GM12891 (cell line): ENCODE data around the gene NTNG1.

Experiments
- DNase-seq: peaks from one replicate; pipeline ENCODE4 v3.0.0; 2011; ENCODE audit warnings: low spot score; ENCODE audit not compliant: insufficient read length
- FAIRE-seq: peaks from 2 replicates; lab custom pipeline; 2011; peaks lifted over from hg19 to GRCh38; lab: Jason Lieb, UNC
- PAX5 ChIP-seq: IDR thresholded peaks from 2 replicates; pipeline ENCODE4 v1.6.1; 2011; ENCODE audit warnings: low read length, moderate library complexity, mild to moderate bottlenecking; ENCODE audit not compliant: insufficient read depth, severe bottlenecking
- POLR2A ChIP-seq: IDR thresholded peaks from 2 replicates; pipeline ENCODE4 v1.6.1; 2011; ENCODE audit warnings: low read depth, low read length, control low read depth
- POLR2AphosphoS5 ChIP-seq: IDR thresholded peaks from 2 replicates; pipeline ENCODE4 v1.6.1; 2011; ENCODE audit warnings: low read depth, low read length, control low read depth
- POU2F2 ChIP-seq: IDR thresholded peaks from 2 replicates; pipeline ENCODE4 v1.6.1; 2011; ENCODE audit warnings: low read depth, mild to moderate bottlenecking, control low read depth, low read length, moderate library complexity
- SPI1 ChIP-seq: IDR thresholded peaks from 2 replicates; pipeline ENCODE4 v1.6.1; 2011; ENCODE audit warnings: low read depth, low read length, control low read depth
- TAF1 ChIP-seq: IDR thresholded peaks from 2 replicates; pipeline ENCODE4 v1.6.1; 2011; ENCODE audit warnings: low read depth, low read length, control low read depth

Gene NTNG1

GRCh38 chr1:107116306-107116790 is 24.5 kb upstream of the NTNG1 start:
- DNase-seq (no peak), FAIRE-seq (no peak)
- no peak for TF ChIP-seq TAF1
- no peak for TF ChIP-seq SPI1
- no peak for TF ChIP-seq PAX5
- no peak for TF ChIP-seq POLR2A
- TF ChIP-seq POU2F2: no peak
- TF ChIP-seq POLR2AphosphoS5: no peak

GRCh38 chr1:107122225-107122624 is 18.6 kb upstream of the NTNG1 start:
- DNase-seq (no peak), FAIRE-seq (no peak)
- TF ChIP-seq POLR2AphosphoS5 (no peak), POU2F2 (no peak), SPI1 (no peak), TAF1 (no peak), POLR2A (no peak), PAX5 (no peak)

- TF ChIP-seq PAX5 (no peak), TAF1 (no peak), POLR2A (no peak), POLR2AphosphoS5 (no peak), SPI1 (no peak), POU2F2 (no peak)
- FAIRE-seq (no peak), DNase-seq (no peak)
These were observed 17.1 kb upstream of the NTNG1 start for GRCh38 chr1:107123741-107124140.

- no peak for FAIRE-seq
- DNase-seq: no peak
- TF ChIP-seq TAF1 (no peak), PAX5 (no peak), POU2F2 (no peak), POLR2AphosphoS5 (no peak), SPI1 (no peak), POLR2A (no peak)
These were observed 16.1 kb upstream of the NTNG1 start for GRCh38 chr1:107124694-107125093.

- FAIRE-seq: no peak
- TF ChIP-seq POLR2A: no peak
- peak; percentile 72 for TF ChIP-seq SPI1
- no peak for DNase-seq
These were observed 8.6 kb upstream of the NTNG1 start for GRCh38 chr1:107132195-107132594.

- DNase-seq (no peak), FAIRE-seq (peak; percentile 68)
- TF ChIP-seq SPI1: no peak
- TF ChIP-seq POLR2AphosphoS5: no peak
- TF ChIP-seq POLR2A: no peak
- TF ChIP-seq TAF1: no peak
- no peak for TF ChIP-seq POU2F2
- TF ChIP-seq PAX5: no peak
These were observed 8.1 kb upstream of the NTNG1 start for GRCh38 chr1:107132780-107133179.

GRCh38 chr1:107135463-107135862 is 5.4 kb upstream of the NTNG1 start:
- DNase-seq: no peak
- no peak for TF ChIP-seq PAX5
- TF ChIP-seq POU2F2: no peak
- no peak for TF ChIP-seq POLR2AphosphoS5
- TF ChIP-seq POLR2A: no peak
- TF ChIP-seq TAF1: no peak
- TF ChIP-seq SPI1: no peak
- peak; percentile 80 for FAIRE-seq

- DNase-seq (no peak), FAIRE-seq (no peak)
- TF ChIP-seq POLR2AphosphoS5: no peak
- TF ChIP-seq POLR2A: no peak
- TF ChIP-seq PAX5: no peak
- TF ChIP-seq TAF1: no peak
- no peak for TF ChIP-seq POU2F2
- TF ChIP-seq SPI1: no peak
These were observed 2.7 kb upstream of the NTNG1 start for GRCh38 chr1:107138166-107138565.

GRCh38 chr1:107138767-107139445 is 1.9 kb upstream of the NTNG1 start:
- DNase-seq: no peak

GRCh38 chr1:107139833-107140702 is 771 bp upstream of the NTNG1 start:
- peak; percentile 85 for FAIRE-seq
- no peak for DNase-seq

More at GRCh38 chr1:107138767-107139445, 1.9 kb upstream of the NTNG1 start:
- FAIRE-seq: no peak
- no peak for TF ChIP-seq PAX5
- TF ChIP-seq POLR2AphosphoS5: no peak
- no peak for TF ChIP-seq POU2F2
- no peak for TF ChIP-seq TAF1
- no peak for TF ChIP-seq POLR2A
- no peak for TF ChIP-seq SPI1

More at GRCh38 chr1:107139833-107140702, 771 bp upstream of the NTNG1 start:
- no peak for TF ChIP-seq SPI1
- TF ChIP-seq TAF1: no peak
- TF ChIP-seq POU2F2: no peak
- TF ChIP-seq POLR2A: no peak; the same call in 1 of the 2 replicates
- no peak for TF ChIP-seq POLR2AphosphoS5
- no peak for TF ChIP-seq PAX5
